Measurements from ENCODE around the gene MTHFD1L.

The MTHFD1L gene

GRCh38 chr6:151054306-151054705 lies 188.8 kb downstream of the MTHFD1L start:
- TF ChIP-seq CTCF (IDR thresholded peaks at IDR 0.05; ENCODE audit: control insufficient read depth, extremely low read depth, insufficient read depth): no peak
- DNase-seq (ENCODE audit: low read depth): no peak

GRCh38 chr6:151056230-151056907 lies 190.9 kb downstream of the MTHFD1L start:
- no peak for TF ChIP-seq CTCF (IDR thresholded peaks at IDR 0.05; ENCODE audit: control insufficient read depth, extremely low read depth, insufficient read depth)
- no peak for DNase-seq (ENCODE audit: low read depth)
- H3K4me3 ChIP-seq (ENCODE audit: low read depth, low read length): no peak overlapping the region

More at GRCh38 chr6:151054306-151054705, 188.8 kb downstream of the MTHFD1L start:
- no peak overlapping the region for H3K4me3 ChIP-seq (ENCODE audit: low read depth, low read length)

GRCh38 chr6:151057061-151057460 lies 191.6 kb downstream of the MTHFD1L start:
- DNase-seq (ENCODE audit: low read depth): peak; percentile 53
- H3K4me3 ChIP-seq (ENCODE audit: low read depth, low read length): no peak overlapping the region
- no peak for TF ChIP-seq CTCF (IDR thresholded peaks at IDR 0.05; ENCODE audit: control insufficient read depth, extremely low read depth, insufficient read depth)

GRCh38 chr6:151058021-151058733 lies 192.7 kb downstream of the MTHFD1L start:
- DNase-seq (ENCODE audit: low read depth): no peak
- no peak for TF ChIP-seq CTCF (IDR thresholded peaks at IDR 0.05; ENCODE audit: control insufficient read depth, extremely low read depth, insufficient read depth)
- no peak overlapping the region for H3K4me3 ChIP-seq (ENCODE audit: low read depth, low read length)

GRCh38 chr6:151059612-151060095 lies 194.2 kb downstream of the MTHFD1L start:
- H3K4me3 ChIP-seq (ENCODE audit: low read depth, low read length): no peak overlapping the region
- no peak for DNase-seq (ENCODE audit: low read depth)
- no peak for TF ChIP-seq CTCF (IDR thresholded peaks at IDR 0.05; ENCODE audit: control insufficient read depth, extremely low read depth, insufficient read depth)

GRCh38 chr6:151060096-151060765 lies 194.7 kb downstream of the MTHFD1L start:
- no peak for DNase-seq (ENCODE audit: low read depth)
- no peak overlapping the region for H3K4me3 ChIP-seq (ENCODE audit: low read depth, low read length)
- TF ChIP-seq CTCF (IDR thresholded peaks at IDR 0.05; ENCODE audit: control insufficient read depth, extremely low read depth, insufficient read depth): no peak

Measured in LNCaP clone FGC (cell line).